Esophagus squamous epithelium (tissue), 5 donors: ENCODE data around the gene RANBP3L. TPM values are rescaled to one million over a fixed set of nuclear protein-coding genes. Genes with fewer than 3 reads are reported as not detected.

Source experiments
- DNase-seq: peaks from one replicate; lab custom pipeline; 2025; lab: John Stamatoyannopoulos, UW
- H3K27ac ChIP-seq, 4 donors: fragments of 200-600 bp; sonication (generic); one replicate each; pipeline ENCODE4 v1.5.1; 2016 to 2019; ENCODE audit warnings: mild to moderate bottlenecking in 1 of 4
- H3K27me3 ChIP-seq, 4 donors: fragments of 200-600 bp; sonication (generic); 1 replicate in 3 of 4; 2 replicates in 1 of 4; pipeline versions ENCODE4 v1.5.1 to v1.6.0; 2017 to 2021; ENCODE audit warnings: antibody characterized with exemption in 1 of 4
- H3K36me3 ChIP-seq, 3 donors: fragments of 200-600 bp; sonication (generic); one replicate each; pipeline ENCODE4 v1.5.1; 2016 to 2019
- H3K4me1 ChIP-seq, 3 donors: fragments of 200-600 bp; sonication (generic); one replicate each; pipeline ENCODE4 v1.5.1; 2017 to 2019
- H3K4me3 ChIP-seq, 4 donors: fragments of 200-600 bp; sonication (generic); 1 replicate in 3 of 4; 2 replicates in 1 of 4; pipeline ENCODE4 v1.5.1; 2016 to 2019; ENCODE audit warnings: mild to moderate bottlenecking in 2 of 4, moderate library complexity in 1 of 4
- H3K9me3 ChIP-seq, 3 donors: fragments of 200-600 bp; sonication (generic); one replicate each; pipeline ENCODE4 v1.5.1; 2016 to 2019
- POLR2A ChIP-seq, 4 donors: fragments of 450-650 bp; IDR thresholded peaks; one replicate each; pipeline ENCODE4 v1.6.1; 2017; ENCODE audit warnings: antibody characterized with exemption in 4 of 4, mild to moderate bottlenecking in 4 of 4, moderate library complexity in 3 of 4
- WGBS, 2 donors: methylation state at CpG; one replicate each; pipeline ENCODE4 v1.1.5; 2018; 5-methylcytosine and 5-hydroxymethylcytosine counted together
- intact Hi-C: fragments of 100-400 bp; cut with DNase I; formaldehyde crosslinking; loops from one replicate; pipeline ENCODE4 v1.15.0; 2022
- total RNA-seq, 4 donors: library from RNA; depleted of rRNA; stranded (reverse); fragments of >200 nt; gene quantifications; one replicate each; pipeline ENCODE4 v1.1.0, GENCODE V29; 2016
- TF ChIP-seq, protein P1 (sequence below), 6 experiments: fragments of 450-650 bp in 4 of 6; fragments of 200-600 bp in 2 of 6; sonication (generic) in 2 of 6; IDR thresholded peaks; one replicate each; pipeline ENCODE4 v1.5.1; 2016 to 2019; ENCODE audit warnings: antibody characterized with exemption in 6 of 6, mild to moderate bottlenecking in 4 of 6, moderate library complexity in 4 of 6
- donor health status: DM: yes; HTN: yes; CAD: no.

Gene RANBP3L
- total RNA-seq, 4 donors from 2014 or later, result 0.30 to 0.57 (median 0.56) TPM; not detected in 1

DNA sequence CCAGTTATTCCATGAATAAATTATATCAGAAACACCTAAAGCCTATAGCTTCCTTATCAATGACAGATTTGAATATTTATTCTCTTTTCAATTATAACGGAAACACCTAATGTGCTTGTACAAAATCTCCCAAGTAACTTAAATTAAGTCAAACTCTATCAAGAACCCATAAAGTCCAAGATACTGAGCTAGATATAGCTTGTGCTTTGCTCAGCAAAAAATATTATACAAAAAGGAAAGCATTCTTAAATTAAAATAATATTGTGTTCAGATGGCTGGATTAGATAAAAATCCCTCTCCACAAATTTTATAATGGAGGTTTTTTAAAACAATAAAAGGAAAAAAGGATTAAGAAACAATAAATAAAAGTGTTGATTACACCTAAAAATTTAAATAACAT lies 83.7 kb downstream of the RANBP3L start:
- TF ChIP-seq POLR2A (IDR thresholded peaks at IDR 0.05), result no peak
- TF ChIP-seq, protein P1, sequence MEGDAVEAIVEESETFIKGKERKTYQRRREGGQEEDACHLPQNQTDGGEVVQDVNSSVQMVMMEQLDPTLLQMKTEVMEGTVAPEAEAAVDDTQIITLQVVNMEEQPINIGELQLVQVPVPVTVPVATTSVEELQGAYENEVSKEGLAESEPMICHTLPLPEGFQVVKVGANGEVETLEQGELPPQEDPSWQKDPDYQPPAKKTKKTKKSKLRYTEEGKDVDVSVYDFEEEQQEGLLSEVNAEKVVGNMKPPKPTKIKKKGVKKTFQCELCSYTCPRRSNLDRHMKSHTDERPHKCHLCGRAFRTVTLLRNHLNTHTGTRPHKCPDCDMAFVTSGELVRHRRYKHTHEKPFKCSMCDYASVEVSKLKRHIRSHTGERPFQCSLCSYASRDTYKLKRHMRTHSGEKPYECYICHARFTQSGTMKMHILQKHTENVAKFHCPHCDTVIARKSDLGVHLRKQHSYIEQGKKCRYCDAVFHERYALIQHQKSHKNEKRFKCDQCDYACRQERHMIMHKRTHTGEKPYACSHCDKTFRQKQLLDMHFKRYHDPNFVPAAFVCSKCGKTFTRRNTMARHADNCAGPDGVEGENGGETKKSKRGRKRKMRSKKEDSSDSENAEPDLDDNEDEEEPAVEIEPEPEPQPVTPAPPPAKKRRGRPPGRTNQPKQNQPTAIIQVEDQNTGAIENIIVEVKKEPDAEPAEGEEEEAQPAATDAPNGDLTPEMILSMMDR (IDR thresholded peaks at IDR 0.05), result no peak
- intact Hi-C loops, result no loop called here
- 86 to 100% methylated on average over 1 of the region's 1 CpG for WGBS, 2 donors
- Histone ChIP-seq H3K27ac (no peak overlapping the region), H3K4me1 (no peaks in the 10 kb centered on the region), H3K9me3 (no peaks in the 10 kb centered on the region), H3K4me3 (no peak overlapping the region), H3K36me3 (peaks cover 0 to 88% (median 0%) of the 10 kb centered on the region in 3 donors), H3K27me3 (no peaks in the 10 kb centered on the region)
- DNase-seq, result no peak

GRCh38 chr5:36217567-36217966 lies 84.1 kb downstream of the RANBP3L start:
- H3K9me3 ChIP-seq, result no peaks in the 10 kb centered on the region

GRCh38 chr5:36215910-36216309 lies 85.8 kb downstream of the RANBP3L start:
- 62 to 71% methylated on average over 2 of the region's 2 CpGs for WGBS, 2 donors
- Histone ChIP-seq H3K27ac (no peak overlapping the region), H3K9me3 (no peaks in the 10 kb centered on the region), H3K4me3 (no peak overlapping the region), H3K27me3 (no peaks in the 10 kb centered on the region), H3K36me3 (peaks cover 0 to 86% (median 0%) of the 10 kb centered on the region in 3 donors), H3K4me1 (no peaks in the 10 kb centered on the region)
- DNase-seq, result no peak
- TF ChIP-seq POLR2A (IDR thresholded peaks at IDR 0.05), result no peak
- TF ChIP-seq, protein P1 (IDR thresholded peaks at IDR 0.05), result no peak
- intact Hi-C loops, result no loop called here

More at GRCh38 chr5:36217567-36217966, 84.1 kb downstream of the RANBP3L start:
- Histone ChIP-seq H3K4me3 (no peak overlapping the region), H3K4me1 (no peaks in the 10 kb centered on the region), H3K36me3 (peaks cover 0 to 88% (median 0%) of the 10 kb centered on the region in 3 donors), H3K27me3 (no peaks in the 10 kb centered on the region), H3K27ac (no peak overlapping the region)
- TF ChIP-seq, protein P1 (IDR thresholded peaks at IDR 0.05), result no peak
- no peak for TF ChIP-seq POLR2A (IDR thresholded peaks at IDR 0.05)
- no peak for DNase-seq
- intact Hi-C loops, result no loop called here
- WGBS, 2 donors, result 94% methylated on average over 1 of the region's 1 CpG

DNA sequence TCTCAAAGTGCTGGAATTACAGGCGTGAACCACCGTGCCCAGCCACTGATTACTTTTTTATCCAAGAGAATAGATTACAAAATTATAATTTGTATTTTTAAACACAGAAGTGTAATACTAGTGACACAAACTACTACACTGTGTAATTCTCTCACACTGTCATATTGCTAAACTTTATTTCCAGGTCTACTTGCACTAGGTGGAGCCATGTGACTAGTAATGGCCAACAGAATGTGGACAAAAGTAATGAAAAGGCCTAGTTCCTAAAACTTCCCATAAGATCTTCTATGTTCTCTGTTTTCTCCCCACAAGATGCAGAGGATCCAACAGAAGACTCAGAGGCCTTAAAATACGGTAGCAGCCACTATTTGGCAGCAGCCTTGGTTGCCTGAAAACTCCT lies 87.3 kb downstream of the RANBP3L start:
- H3K4me3 ChIP-seq, result no peak overlapping the region
- DNase-seq, result no peak
- H3K9me3 ChIP-seq, result no peaks in the 10 kb centered on the region
- intact Hi-C loops, result no loop called here
- no peaks in the 10 kb centered on the region for H3K27me3 ChIP-seq
- no peak overlapping the region for H3K27ac ChIP-seq
- H3K4me1 ChIP-seq, result no peaks in the 10 kb centered on the region
- peaks cover 0 to 81% (median 0%) of the 10 kb centered on the region in 3 donors for H3K36me3 ChIP-seq
- 89 to 94% methylated on average over 3 of the region's 3 CpGs for WGBS, 2 donors
- TF ChIP-seq, protein P1 (IDR thresholded peaks at IDR 0.05), result no peak
- no peak for TF ChIP-seq POLR2A (IDR thresholded peaks at IDR 0.05)

GRCh38 chr5:36209664-36210063 lies 92.0 kb downstream of the RANBP3L start:
- Histone ChIP-seq H3K9me3 (no peaks in the 10 kb centered on the region), H3K27ac (no peak overlapping the region), H3K27me3 (no peaks in the 10 kb centered on the region), H3K4me1 (no peaks in the 10 kb centered on the region), H3K36me3 (peaks cover 0 to 67% (median 0%) of the 10 kb centered on the region in 3 donors), H3K4me3 (no peak overlapping the region)
- no peak for DNase-seq
- intact Hi-C loops, result no loop called here
- WGBS, 2 donors, result 55 to 65% methylated on average over 3 of the region's 3 CpGs
- TF ChIP-seq POLR2A (IDR thresholded peaks at IDR 0.05), result no peak
- TF ChIP-seq, protein P1 (IDR thresholded peaks at IDR 0.05), result no peak
